ENCODE data around the gene ADIPOQ.
"Not testable (repeated sequence)": the region's sequence is repeated elsewhere in the genome, so short reads cannot be mapped to it uniquely, and the experiment has no call there.

Gene ADIPOQ

DNA sequence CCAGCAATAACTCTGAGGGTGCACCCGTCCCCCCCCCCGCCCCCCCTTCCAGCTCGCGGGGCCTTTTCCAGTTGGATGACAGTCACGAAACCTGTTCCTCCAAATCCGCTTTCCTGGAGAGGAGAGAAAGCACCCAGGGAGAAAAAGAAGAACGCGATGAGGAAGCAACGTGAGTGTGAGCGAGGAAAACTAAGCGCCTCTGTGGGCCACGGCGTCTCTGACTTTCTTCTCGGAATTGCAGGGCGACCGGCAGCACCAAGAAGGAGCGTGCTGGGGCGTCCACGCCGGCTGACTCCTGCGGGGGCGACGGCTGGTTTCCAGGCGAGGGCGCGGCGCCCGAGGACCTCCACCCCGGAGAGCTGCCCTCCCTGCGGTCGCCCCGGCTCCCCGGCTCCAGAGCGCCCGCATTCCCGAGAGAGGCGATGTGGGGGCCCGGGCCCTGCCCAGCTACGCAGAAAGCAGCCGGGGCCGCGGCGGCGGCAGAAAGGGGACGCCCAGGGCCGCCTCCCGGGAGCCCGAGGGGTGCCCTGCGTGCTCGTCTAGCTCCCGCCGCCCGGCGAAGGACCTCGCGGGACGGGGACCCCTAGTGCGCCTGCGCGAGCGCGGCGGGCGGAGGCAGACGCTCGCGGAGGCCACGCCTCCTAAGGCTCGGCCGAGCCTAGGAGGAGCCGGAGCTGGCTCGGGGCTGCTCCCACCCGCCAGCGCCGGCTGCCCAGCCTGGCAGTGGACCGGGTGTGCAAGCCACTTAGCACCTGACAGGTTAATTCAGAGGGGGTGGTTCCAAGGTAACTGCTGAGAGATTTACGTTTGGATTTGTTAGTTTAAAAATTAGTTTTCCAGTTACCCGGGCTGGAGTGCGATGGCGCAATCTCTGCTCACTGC, 15.3 kb upstream of the ADIPOQ start:
- DNase-seq: peak; percentile 85

DNA sequence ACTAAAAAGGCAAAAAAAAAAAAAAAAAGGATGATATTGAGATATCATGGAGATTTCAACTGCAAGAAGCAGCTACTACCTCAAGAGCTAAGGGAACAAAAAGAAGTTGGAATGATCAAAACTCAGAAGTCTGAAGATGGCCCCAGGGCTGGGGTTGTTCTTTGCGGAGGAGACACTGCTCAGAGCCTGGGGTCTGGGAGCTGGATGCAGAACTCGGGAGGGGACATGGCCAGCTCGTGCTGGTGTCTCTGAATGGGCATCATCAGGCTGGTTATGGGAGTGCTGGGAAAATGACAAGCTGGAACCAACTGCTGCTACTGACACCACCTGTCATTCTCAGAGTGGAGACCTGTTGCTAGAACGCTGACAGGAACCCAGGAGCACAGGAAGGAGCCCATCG, 14.2 kb upstream of the ADIPOQ start:
- DNase-seq: no peak

DNA sequence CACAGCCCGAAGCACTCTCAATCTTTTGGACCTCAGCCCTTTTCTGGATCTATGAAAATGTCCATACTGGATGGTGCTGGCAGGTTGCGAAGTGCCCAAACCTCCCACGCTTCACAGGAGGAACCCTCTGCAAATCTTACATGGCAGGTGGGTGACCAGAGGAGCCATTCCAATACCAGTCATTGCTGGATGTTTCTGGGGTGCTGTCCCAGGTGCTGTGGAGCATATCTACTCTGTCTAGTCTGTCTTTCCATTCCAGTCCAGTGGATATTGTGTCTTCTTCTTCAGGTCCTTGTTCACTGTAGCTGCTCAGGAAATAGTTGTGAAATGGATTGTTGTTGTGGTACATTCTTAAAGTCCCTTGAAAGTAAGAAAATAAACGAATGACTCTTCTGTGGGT, 10.7 kb upstream of the ADIPOQ start:
- DNase-seq: no peak

DNA sequence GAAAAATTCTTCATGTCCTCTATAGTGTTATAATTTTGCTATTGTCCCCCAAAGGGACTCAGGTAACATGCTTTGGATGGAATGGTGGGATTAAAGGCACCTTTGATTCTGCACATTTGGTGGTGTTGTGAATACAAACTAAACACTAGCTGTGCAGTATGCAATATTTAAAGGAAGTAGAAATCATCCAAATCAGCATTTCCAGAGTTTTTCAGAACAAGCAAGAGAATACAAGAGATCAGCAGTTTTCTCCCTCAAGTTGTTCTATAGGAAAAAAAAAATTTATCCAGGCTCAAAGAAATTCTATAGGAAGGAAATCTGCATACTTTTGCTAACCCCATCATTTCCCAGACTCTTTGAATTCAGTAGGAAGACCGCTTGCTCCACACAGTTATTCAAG, 10.2 kb upstream of the ADIPOQ start:
- DNase-seq: no peak

DNA sequence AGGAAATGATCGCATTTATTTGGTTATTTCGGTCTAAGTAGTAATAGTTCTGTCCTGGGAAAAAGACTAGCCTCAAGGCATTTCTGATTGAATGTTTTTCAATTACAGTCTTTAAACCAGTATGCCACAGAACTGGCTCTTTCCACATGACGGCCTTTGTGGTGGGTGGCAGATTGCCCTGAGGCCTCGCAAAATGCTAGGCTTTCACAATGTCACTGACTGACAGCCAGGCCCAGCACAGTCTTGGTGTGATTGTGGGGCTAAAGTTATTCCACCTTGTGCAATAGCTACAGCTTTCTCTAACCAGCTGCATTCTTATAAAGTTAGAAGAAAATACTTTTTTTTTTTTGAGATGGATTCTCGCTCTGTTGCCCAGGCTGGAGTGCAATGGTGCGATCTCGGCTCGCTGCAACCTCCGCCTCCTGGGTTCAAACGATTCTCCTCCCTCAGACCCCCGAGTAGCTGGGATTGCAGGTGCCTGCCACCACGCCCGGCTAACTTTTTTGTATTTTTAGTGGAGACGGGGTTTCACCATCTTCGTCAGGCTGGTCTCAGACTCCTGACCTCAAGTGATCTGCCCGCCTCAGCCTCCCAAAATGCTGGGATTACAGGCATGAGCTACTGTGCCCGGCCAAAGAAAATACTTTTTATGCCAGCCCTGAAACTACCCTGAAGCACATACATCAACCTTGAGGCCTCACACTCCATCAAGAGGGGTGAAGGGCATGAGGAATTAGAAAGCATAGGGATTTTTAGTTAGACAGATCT, 2.5 kb upstream of the ADIPOQ start:
- DNase-seq: no peak

DNA sequence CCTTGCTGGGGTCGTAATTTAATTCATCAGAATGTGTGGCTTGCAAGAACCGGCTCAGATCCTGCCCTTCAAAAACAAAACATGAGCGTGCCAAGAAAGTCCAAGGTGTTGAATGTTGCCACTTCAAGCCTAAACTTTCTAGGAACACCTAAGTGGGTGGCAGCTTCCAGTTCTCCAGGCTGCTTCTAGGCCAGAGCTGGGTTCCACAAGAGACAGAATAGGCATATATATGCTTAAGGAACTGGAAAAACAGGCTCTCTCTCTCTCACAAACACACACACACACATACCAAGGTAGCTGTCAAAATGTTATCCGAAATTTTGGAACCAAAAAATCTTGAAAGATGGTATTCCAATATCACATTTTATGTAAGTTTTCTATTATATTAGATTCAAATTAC, 890 bp upstream of the ADIPOQ start:
- DNase-seq: no peak

DNA sequence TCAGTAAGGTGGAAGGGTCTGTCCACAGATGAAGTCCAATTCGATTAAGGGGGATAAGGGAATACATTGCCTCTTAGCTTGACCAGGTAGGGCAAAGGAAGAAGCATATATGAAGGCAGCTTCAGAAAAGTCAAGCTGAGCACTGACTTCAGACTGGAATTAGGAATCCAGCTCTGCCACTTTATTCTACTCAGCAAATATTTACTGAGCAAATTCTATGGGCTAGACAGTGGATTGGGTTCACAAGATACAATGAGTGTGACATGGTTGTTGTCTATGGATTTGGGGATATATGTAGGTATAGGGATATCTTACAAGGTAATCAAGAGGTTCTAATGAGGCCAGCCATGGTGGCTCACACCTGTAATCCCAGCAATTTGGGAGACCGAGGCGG, 526 bp downstream of the ADIPOQ start:
- DNase-seq: no peak

DNA sequence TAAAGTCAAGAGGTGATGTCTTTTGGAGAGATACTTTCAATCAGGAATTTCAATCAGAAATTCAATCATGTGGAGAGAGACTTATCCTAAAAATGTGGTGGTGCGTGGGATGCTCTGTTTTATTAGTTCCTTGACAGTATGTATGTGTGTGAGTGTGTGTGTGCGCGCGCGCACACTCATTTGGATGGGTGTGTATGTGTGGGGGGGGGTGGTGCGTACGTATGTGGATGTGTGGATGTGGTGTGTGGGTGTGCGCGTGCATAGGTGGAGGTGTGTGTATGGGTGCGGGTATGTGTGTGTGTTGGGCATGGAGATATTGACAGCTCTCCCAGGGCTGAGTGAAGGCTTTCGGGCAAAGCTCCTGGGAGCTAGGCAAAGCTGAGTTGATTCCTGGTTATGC, 2.4 kb downstream of the ADIPOQ start:
- no peak for DNase-seq

DNA sequence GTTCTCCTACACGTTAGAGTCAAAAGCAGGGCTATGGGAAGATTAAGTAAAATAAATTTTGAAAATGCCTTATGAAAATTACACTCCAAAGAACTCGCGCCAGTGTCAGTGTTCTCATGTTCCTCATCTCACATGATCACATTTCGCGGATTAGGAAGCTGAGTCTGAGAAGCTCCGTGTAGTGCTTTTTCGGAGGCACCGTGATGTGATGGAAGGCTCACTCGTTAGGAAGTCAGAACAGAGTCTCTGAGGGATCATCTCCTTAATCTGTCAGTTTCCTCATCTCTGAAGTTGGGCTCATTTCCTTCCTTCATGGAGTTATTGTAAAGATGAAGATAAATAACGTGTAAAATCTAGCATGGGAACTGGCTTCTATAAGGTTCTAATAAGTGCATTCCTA, 3.2 kb downstream of the ADIPOQ start:
- DNase-seq: no peak

DNA sequence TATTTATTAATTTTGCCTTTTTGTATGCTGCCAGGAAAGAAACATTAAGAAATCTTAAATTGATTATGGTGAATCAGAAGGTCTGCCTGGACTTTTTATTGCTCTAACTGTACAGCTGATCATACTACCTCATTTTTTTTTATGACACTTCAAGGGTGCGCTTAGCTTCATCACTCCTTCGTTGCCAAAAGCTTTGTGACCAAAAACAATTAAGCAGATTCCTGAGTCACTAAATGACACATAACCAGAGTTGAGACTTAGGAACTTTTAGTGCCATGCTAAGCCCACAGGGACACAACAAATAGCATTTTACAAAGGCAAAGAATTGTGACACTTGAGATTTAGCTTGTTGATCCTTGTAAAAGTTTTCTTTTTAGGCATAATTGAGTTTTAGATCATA, 4.9 kb downstream of the ADIPOQ start:
- DNase-seq: no peak

DNA sequence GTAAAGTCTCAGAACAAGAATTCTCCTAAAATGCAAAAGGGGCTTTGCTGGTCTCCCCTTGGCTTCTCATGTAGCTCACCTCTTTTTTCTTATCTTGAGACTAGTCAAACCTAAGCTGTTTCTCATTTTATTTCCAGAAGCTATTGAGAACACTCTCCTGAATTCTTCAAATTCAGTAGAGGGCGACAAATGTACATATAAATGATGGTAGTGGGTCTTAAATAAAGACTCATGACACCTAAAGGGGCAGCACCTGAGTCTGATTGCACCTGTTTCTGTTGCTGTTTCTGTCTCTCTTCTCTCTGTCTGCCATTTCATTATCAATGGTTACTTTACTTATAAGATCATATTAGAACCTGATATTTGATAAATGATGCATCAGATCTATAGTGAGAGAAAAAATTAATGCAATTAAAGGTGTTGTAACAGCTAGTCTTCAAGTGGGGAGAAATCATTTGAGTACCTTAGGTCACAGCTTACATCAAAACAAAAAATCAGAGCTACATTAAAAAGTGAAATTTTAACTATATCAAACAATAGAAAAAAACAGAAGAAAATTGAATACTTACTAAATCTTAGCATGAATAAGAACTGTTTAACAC, 7.0 kb downstream of the ADIPOQ start:
- no peak for DNase-seq

DNA sequence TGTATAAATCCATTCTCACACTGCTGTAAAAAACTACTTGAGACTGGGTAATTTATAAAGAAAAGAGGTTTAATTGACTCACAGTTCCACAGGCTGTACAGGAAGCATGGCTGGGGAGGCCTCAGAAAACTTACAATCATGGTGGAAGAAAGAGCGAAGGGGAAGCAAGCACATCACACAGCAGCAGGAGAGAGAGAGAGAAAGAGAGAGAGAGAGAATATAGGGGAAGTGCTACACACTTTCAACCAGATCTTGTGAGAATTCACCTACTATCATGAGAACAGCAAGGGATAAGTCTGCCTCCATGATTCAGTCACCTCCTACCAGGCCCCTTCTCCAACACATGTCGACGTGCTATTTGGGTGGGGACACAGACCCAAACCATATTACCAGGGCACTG, 9.3 kb downstream of the ADIPOQ start:
- DNase-seq: not testable (repeated sequence)

DNA sequence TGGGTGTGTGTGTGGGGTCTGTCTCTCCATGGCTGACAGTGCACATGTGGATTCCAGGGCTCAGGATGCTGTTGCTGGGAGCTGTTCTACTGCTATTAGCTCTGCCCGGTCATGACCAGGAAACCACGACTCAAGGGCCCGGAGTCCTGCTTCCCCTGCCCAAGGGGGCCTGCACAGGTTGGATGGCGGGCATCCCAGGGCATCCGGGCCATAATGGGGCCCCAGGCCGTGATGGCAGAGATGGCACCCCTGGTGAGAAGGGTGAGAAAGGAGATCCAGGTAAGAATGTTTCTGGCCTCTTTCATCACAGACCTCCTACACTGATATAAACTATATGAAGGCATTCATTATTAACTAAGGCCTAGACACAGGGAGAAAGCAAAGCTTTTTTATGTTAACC, 10.5 kb downstream of the ADIPOQ start:
- DNase-seq: no peak

DNA sequence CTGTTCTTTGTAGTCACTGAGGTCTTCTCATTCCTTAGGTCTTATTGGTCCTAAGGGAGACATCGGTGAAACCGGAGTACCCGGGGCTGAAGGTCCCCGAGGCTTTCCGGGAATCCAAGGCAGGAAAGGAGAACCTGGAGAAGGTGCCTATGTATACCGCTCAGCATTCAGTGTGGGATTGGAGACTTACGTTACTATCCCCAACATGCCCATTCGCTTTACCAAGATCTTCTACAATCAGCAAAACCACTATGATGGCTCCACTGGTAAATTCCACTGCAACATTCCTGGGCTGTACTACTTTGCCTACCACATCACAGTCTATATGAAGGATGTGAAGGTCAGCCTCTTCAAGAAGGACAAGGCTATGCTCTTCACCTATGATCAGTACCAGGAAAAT, 11.6 kb downstream of the ADIPOQ start:
- no peak for DNase-seq

DNA sequence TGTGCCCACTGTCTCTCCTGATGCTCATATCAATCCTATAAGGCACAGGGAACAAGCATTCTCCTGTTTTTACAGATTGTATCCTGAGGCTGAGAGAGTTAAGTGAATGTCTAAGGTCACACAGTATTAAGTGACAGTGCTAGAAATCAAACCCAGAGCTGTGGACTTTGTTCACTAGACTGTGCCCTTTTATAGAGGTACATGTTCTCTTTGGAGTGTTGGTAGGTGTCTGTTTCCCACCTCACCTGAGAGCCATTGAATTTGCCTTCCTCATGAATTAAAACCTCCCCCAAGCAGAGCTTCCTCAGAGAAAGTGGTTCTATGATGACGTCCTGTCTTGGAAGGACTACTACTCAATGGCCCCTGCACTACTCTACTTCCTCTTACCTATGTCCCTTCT, 12.4 kb downstream of the ADIPOQ start:
- DNase-seq: no peak

DNA sequence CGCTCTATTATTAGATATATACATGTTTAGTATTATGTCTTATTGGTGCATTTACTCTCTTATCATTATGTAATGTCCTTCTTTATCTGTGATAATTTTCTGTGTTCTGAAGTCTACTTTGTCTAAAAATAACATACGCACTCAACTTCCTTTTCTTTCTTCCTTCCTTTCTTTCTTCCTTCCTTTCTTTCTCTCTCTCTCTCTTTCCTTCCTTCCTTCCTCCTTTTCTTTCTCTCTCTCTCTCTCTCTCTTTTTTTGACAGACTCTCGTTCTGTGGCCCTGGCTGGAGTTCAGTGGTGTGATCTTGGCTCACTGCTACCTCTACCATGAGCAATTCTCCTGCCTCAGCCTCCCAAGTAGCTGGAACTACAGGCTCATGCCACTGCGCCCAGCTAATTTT, 15.2 kb downstream of the ADIPOQ start:
- no peak for DNase-seq

DNA sequence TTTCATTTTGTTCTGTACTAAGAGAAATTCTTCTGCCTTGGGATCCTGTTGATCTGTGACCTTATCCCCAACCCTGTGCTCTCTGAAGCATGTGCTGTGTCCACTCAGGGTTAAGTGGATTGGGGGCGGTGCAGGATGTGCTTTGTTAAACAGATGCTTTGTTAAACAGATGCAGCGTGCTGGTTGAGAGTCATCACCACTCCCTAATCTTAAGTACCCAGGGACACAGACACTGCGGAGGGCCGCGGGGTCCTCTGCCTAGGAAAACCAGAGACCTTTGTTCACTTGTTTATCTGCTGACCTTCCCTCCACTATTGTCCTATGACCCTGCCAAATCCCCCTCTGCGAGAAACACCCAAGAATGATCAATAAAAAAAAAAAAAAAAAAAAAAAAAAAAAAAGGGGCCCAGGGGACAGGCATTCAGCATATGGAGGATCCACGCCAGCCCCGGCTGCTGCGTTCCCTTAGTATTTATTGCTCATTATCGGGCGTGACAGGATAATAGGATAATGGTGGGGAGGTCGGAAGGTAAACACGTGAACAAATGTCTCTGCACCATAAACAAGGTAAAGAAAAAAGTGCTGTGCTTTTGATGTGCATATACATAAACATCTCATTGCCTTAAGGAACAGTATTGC, 22.8 kb downstream of the ADIPOQ start:
- DNase-seq: not testable (repeated sequence)

DNA sequence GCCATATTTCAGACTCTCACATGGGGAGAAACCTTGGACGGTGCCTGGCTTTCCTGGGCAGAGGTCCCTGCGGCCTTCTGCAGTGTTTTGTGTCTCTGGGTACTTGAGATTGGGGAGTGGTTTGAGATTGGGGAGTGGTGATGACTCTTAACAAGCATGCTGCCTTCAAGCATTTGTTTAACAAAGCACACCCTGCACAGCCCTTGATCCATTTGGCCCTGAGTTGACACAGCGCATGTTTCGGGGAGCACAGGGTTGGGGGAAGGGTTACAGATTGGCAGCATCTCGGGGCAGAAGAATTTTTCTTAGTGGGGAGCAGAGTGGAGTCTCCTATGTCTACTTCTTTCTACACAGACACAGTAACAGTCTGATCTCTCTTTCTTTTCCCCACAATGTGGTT, 23.6 kb downstream of the ADIPOQ start:
- not testable (repeated sequence) for DNase-seq

DNA sequence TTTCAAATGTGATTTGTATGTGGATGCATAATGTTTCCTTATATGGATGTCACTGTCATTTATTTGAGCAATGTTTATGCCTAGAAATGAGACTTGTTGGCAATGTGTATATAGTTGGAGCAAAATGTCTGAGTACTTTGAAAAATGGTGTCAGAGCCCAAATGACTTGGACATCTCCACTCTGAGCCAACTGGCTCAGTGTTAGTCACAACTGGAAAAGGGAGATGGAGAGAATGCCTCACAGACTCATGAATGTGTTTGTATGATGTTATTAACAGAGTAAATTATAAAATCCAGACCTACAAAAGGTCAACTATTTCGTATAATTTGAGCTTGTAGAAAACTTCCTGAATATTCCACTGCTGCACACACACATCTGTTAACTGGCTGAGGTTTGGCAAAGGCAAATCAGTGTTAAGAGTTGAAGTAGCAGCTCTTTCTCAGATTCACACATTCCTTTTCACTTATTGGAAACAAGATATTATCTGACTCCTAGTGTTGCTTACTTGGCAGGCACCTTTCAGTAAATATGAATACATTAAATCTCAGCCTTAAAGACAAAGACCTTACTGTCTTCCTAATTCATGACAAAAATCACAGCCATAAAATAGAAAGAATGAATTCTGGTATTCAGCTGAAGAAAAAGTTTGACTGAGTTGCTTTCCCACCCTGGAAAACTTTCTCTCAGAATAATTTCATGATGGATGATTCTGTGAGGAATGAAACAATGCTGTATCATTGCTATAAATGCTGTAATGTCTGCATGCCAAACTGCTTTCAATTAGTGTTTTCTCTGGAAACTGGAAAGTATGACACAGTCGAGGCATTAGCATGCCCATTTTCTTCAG, 27.0 kb downstream of the ADIPOQ start:
- no peak for DNase-seq

DNA sequence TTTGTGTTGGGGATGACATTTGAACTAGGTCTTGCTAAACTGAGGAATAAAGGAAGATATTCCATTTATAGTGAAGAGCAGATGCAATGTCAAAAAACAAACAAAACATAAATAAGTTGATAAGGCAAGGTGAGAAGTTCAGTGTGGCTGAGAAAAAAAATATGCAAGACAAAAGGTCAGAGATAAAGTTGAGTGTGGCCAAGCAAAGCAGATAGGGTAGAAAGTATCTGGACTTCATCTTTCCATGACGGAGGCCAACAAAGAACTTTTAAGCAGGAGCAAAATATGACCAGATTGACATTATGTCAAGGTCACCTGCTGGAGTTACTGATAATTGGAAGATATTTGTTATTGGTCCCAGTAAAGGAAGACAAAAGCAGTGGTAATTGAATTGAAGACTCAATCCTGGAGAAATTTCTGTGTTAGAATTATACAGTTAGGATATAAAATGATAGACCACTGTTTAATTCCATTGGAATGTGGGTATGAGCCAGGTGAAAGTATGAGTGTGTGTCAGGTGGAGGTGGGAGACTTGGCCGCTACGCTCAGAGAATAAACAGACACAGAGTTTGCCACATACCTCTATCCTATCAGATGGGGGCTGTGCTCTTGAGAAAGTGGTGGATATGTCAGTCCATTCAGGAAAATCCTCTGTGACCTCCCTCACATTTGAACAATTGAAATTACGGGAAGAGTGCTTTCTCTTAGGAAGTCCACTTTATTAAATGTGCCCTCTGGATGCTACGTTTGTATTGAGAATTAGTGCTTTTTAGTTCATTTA, 28.1 kb downstream of the ADIPOQ start:
- DNase-seq: no peak

DNA sequence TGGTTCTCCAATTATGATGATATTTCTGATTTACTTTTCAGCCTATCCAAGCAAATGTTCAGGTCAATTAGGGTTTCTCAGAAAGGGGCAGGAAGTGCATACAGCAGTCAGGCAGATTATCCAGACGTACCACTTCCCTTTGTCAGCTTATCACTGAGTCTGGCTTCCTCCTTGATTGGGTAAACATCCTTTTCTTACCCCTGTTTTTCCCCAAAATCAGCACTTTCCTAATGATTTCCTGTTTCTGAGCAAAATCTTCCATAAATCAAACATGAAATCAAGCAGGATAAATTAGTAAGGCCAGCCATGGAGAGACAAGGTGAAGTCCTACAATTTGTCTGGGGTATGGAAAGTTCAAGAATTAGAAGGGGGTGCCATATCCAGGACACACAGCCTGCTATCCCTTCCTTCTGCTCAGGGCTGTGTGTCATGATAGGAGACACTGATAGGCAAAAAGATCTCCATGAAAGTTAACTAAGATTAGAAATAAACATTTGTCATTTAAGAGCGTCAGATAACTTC, 29.0 kb downstream of the ADIPOQ start:
- no peak for DNase-seq

Data from stimulated activated CD8-positive, alpha-beta memory T cell treated with anti-CD3 and anti-CD28 coated beads, Interleukin-4, amount 100 ng/mL, for 48 hours (primary cell).